NCI-H526 (cell line): ENCODE data around the gene SUMO3.

Source experiments
- DNase-seq, 2 experiments: peaks; one replicate each; lab custom pipeline; 2025; lab: John Stamatoyannopoulos, UW

Gene SUMO3

DNA sequence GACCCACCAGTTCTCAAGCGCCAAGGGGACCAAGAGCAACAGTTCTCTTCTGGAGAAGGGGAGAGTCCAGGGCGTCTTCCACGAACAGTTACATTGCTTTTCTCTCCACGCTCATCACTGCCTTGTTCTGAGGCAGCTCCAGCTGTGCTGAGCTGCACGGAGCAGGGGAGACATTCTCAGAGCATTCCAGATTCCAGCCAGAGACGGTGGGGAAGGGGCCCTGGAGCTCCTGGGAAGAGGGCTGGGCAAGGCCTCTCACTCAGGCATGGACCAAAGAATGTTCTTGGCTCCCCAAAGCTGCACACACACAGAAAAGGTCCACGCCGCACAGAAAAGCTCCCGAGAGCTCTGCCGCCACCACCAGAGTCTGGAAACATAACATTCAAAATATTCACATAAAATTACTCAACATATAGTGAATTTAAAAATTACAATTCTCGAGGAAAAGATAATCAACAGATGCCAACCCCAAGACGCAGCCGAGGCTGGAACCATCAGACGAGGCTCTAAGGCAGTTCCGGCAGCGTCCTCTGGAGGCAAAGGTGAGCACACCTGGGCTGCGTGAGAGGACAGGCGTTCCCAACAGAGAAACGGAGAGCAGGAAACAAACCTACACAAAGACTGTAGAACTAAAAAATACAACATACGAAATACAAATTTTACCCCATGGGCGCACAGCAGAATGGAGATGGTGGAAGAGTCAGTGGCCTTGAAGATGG lies 56.7 kb downstream of the SUMO3 start:
- DNase-seq, result peak; percentile 21 to 85

DNA sequence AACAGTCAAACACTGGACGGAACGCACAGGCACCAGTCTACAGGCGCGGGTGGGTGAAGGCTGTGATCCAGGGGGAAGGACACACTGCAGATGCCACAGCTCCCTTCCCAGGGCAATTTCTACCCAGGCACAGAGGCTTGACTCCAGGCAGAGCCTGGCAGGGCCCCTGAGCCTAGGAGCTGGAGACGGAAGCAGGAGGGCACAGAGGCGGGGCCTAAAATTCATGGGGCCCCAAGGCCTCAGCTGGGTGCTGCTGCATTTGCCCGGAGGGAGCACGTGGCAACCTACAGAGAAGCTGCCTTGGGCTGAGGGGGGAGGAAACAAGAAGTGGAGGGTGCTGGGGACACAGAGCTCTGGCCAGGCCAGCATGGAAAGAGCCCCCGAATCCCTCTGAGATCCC lies 57.5 kb downstream of the SUMO3 start:
- no peak for DNase-seq

DNA sequence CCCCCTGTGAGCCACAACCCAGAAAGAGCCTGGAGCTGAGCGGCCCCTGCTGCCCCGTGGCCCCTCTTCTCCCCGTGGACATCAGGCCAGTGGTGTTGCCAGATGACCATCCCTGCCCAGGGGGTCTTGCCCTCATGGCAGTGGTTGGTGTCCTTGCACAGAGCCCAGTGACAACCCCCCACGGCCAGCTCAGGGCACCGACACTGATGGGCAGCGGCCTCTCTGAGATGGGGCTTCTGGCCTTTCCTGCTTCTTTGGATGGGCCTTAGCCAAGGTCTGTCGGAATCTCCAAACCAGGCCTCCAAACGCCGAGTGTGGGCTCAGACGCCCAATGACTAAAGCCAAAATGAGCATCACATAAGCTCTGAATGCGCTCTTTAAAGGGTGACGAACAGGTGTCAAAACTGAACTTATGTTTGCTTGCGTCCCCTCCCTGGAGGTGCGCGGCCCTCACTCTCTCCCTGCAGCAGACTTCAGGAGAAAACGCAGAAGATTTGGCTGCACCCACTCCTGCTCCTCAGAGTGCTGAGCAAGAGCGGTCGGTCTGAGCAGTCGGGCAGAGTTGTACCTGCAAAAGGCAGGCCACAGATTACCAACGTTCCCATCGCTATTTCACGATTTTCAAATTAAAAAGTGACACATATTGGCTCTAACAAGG lies 58.1 kb downstream of the SUMO3 start:
- no peak for DNase-seq

DNA sequence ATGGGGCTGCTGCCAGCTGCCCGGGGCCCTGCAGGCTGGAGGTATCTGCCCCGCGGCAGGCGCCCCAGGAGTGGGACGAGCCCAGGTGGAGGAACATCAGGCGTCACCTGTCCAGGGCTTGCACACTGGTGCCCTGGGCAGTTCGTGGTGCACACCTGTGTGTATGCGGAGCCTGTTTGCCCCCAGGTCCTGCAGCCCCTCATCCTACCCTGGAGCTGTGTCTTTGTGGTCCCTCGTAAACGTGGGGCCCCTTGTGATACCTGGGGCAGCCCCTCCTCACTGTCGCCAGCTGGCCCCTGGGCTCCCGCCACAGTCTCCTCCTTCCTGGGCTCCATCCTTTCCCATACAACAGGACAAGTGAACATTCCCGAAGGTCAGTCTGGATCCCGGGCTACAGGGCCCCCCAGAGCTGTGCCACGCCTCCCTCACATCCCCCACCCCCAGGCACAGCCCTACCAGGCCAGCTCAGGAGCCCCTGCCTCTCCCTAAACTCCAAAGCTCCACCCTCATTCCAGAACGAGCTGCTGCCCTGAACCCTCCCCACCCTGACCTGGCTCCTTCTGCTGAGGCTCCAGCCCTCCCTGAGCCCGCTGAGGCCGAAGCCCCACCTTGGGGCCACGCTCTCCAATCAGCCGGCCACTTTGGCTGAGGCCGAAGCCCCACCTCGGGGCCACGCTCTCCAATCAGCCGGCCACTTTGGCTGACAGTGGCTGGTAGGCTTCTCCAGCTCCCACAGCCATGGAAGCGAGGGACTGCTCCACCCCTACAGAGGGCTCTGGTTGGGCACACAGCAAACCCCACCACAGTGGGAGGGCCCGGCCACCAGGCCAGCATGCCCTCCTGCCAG lies 58.9 kb downstream of the SUMO3 start:
- no peak for DNase-seq

DNA sequence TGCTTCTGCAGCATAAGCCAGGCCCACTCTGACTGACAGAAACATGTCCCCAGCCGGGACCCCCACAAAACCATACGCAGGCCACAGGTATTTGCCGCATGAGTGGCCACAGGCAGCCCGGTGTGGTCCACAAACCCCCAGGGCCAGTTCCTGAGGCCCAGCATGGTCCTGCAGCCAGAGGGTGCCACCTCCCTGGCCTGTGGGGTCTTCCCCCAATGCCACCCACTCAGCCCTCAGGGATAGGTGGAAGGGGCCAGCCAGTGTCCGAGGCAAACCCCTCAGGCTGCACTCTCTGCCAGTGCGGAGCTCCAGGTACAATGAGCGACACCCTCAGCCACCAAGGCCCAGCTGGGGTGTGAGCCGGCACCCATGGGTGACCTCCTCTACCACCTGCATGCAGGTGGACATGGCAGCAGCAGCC lies 59.7 kb downstream of the SUMO3 start:
- no peak for DNase-seq

DNA sequence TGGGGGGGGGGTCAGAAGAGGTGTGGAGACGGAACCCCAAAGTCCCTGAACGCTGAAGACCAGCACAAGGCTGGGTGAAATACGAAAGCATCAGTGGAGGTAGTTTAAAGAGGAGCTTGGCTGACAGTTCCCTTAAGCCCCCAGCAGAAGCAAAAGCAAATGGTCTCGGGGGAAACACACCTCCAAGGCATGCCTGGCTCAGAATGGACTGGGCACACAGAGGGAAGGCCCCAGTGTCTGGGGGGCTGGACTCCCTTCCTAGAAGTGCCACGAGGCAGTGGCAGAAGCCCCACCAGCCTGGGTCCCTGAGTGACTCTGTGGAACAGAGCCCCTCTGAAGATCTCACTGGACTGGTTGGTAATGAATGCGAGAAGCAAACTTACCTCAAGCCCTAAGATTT lies 60.1 kb downstream of the SUMO3 start:
- DNase-seq, result no peak

DNA sequence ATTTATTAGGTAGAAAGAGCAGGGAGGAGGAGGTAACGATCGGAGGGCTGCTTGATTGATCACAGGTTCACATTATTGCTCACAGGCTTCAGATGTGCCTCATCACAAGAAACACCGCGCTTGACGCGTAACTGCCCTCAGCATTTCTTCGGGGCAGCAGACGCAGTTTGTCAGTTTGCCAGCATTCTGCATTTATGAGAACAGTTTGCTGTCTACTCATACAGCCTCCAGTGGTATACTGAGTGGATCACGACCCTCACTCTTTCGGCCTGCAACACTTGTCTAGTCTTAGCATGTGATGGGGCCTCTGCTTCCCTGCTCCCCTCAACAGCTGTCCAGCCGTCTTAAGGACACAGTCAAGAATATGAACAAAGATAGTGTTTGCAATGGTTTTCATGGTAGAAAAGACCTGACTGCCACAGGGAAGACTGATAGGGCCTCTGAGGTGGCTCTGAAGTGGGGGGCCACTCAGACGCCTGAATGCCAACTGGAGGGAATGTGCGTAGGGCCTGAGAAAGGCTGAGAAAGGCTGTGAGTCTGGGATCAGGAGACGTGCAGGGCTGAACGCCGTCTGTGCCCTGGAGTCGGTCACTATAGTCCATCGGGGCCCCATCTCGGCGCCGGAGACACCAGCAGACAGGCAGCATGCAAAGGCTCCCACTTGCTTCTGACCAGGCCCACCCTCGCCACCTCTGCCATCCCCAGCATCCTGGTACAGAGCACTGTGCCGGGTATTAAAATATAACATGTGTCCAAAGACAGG lies 61.3 kb downstream of the SUMO3 start:
- DNase-seq, result no peak
